ENCODE measurements around the gene TIMM17A. TPM values are rescaled to one million over a fixed set of nuclear protein-coding genes. Genes with fewer than 3 reads are reported as not detected.

TIMM17A gene
- total RNA-seq, 1 donor from 2014 or later = 50.4 TPM

DNA sequence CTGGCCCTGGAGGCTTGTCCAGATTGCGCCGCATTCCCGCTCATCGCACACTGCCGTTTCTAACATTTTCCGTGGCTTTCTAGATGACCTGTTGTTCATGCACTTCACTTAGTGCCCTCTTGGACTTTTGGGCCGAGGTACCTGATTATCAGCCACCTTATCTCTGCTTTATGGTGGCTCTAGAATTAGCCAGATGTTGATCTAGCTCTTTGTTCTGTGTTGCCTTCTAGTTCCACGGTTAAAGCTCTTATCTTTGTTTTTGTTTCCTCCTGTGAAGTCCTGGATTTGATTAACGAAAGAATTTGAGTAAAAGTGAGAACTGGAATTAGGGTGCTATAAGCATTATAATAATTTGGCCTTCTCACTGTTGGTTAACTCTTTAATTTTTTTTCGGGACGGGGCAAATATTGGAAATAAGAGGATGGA, 28.1 kb downstream of the TIMM17A start:
- no peaks in the 10 kb centered on the region for H3K27me3 Mint-ChIP-seq
- ChIA-PET CTCF (interaction anchor here (1.4 kb wide), 1 partner anchor 10 kb away, joined by 3 read pairs; no protein-coding TSS in a partner anchor), POLR2A (interaction anchor here (0.5 to 2.3 kb wide), 4 partner anchors 11 to 1044 kb away, joined by 3 to 16 read pairs (median 4); partner anchors contain the start of genes KLHL12 and TIMM17A)
- peak overlapping the region; percentile 90 for H3K4me3 Mint-ChIP-seq
- peaks cover 8% of the 10 kb centered on the region for H3K36me3 Mint-ChIP-seq (ENCODE audit: low read depth)
- no peaks in the 10 kb centered on the region for H3K9me3 Mint-ChIP-seq
- H3K4me1 Mint-ChIP-seq = peaks cover 19% of the 10 kb centered on the region
- peak overlapping the region; percentile 81 for H3K27ac Mint-ChIP-seq
- DNase-seq (no peak), ATAC-seq (ENCODE audit: low read depth) (no peak)
- TF ChIP-seq, protein P1, sequence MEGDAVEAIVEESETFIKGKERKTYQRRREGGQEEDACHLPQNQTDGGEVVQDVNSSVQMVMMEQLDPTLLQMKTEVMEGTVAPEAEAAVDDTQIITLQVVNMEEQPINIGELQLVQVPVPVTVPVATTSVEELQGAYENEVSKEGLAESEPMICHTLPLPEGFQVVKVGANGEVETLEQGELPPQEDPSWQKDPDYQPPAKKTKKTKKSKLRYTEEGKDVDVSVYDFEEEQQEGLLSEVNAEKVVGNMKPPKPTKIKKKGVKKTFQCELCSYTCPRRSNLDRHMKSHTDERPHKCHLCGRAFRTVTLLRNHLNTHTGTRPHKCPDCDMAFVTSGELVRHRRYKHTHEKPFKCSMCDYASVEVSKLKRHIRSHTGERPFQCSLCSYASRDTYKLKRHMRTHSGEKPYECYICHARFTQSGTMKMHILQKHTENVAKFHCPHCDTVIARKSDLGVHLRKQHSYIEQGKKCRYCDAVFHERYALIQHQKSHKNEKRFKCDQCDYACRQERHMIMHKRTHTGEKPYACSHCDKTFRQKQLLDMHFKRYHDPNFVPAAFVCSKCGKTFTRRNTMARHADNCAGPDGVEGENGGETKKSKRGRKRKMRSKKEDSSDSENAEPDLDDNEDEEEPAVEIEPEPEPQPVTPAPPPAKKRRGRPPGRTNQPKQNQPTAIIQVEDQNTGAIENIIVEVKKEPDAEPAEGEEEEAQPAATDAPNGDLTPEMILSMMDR (IDR thresholded peaks at IDR 0.05) = no peak
- intact Hi-C loops (cut with micrococcal nuclease) = loop anchor here (1.0 kb wide), 1 partner anchor 28 kb away; the partner anchor contains the start of gene TIMM17A

DNA sequence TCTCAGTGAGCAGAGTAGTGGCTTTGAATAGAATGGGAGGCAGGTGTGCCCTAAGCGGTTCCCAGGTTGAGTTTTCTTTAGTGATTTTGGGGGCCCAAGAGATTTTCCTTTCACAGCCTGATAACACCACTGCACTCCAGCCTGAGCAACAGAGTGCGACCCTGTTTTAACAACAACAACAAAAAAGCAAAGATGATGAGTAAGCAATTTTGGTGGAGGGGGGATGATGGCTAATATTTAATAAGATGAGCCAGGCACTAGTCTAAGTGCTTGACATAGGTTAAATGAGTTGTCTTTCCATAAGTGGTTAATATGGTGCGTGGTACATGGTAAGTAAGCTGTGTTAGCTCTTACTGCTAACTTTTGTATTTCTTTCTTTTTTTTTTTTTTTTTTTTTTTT, 29.1 kb downstream of the TIMM17A start:
- no peaks in the 10 kb centered on the region for H3K9me3 Mint-ChIP-seq
- TF ChIP-seq, protein P1 (IDR thresholded peaks at IDR 0.05) = no peak
- H3K36me3 Mint-ChIP-seq (ENCODE audit: low read depth) = peaks cover 16% of the 10 kb centered on the region
- intact Hi-C loops (cut with micrococcal nuclease) = no loop called here
- H3K4me3 Mint-ChIP-seq = no peak overlapping the region
- CTCF ChIA-PET = interaction anchor here (1.4 kb wide), 1 partner anchor 11 kb away, joined by 3 read pairs; no protein-coding TSS in a partner anchor
- no peak overlapping the region for H3K27ac Mint-ChIP-seq
- DNase-seq (no peak), ATAC-seq (ENCODE audit: low read depth) (no peak)
- POLR2A ChIA-PET = no interaction called here
- H3K27me3 Mint-ChIP-seq = no peaks in the 10 kb centered on the region
- H3K4me1 Mint-ChIP-seq = peaks cover 19% of the 10 kb centered on the region

DNA sequence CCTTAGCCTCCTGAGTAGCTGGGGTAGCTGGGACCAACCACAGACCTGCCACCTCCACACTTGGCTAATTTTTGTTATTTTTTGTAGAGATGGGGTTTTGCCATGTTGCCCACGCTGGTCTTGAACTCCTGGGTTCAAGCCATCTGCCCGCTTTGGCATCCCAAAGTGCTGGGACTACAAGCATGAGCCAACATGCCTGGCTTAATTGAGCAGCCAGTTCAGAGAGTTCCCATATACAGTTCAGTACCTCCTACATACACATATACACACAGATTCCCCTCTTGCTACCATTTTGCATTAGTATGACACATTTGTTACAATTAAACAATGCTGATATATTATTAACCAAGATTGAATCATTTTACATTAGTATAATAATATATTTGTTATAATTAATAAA, 30.1 kb downstream of the TIMM17A start:
- Mint-ChIP-seq H3K4me3 (no peak overlapping the region), H3K4me1 (peaks cover 19% of the 10 kb centered on the region), H3K9me3 (no peaks in the 10 kb centered on the region), H3K27ac (no peak overlapping the region), H3K36me3 (ENCODE audit: low read depth) (peaks cover 25% of the 10 kb centered on the region), H3K27me3 (no peaks in the 10 kb centered on the region)
- POLR2A ChIA-PET = no interaction called here
- intact Hi-C loops (cut with micrococcal nuclease) = no loop called here
- CTCF ChIA-PET = interaction anchor here (1.3 kb wide), 1 partner anchor 89 kb away, joined by 3 read pairs; no protein-coding TSS in a partner anchor
- ATAC-seq (ENCODE audit: low read depth) (no peak), DNase-seq (no peak)
- TF ChIP-seq, protein P1 (IDR thresholded peaks at IDR 0.05) = no peak

DNA sequence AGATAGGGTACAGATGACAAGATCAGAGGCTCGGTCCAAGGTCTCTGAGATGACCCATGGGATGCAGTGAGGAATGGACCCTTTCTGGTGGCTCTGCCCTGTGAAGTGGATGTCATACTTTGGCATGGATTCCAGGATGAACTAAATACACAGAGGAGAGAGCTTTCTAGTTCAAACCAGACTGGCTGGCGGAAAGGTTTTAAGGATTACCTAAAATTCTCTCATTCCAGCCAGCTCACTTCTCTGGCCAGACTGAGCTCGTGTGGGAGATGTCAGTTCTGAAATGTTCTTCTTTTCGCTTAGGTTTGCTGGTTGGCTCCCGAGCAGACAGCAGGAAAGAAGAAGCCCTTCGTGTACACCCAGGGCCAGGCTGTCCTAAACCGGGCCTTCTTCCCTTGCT, 33.3 kb downstream of the TIMM17A start:
- H3K36me3 Mint-ChIP-seq (ENCODE audit: low read depth) = peaks cover 45% of the 10 kb centered on the region
- CTCF ChIA-PET = interaction anchor here (0.7 to 1.2 kb wide), 3 partner anchors 11 to 111 kb away, joined by 3 read pairs; no protein-coding TSS in a partner anchor
- ATAC-seq (ENCODE audit: low read depth) = no peak

More for the DNA sequence above, 33.3 kb downstream of the TIMM17A start:
- H3K27ac Mint-ChIP-seq = no peak overlapping the region
- H3K27me3 Mint-ChIP-seq = no peaks in the 10 kb centered on the region
- TF ChIP-seq, protein P1 (IDR thresholded peaks at IDR 0.05) = no peak
- no peaks in the 10 kb centered on the region for H3K9me3 Mint-ChIP-seq
- intact Hi-C loops (cut with micrococcal nuclease) = no loop called here
- POLR2A ChIA-PET = interaction anchor here (0.6 to 1.4 kb wide), 2 partner anchors 11 to 44 kb away, joined by 3 to 7 read pairs; no protein-coding TSS in a partner anchor
- peaks cover 6% of the 10 kb centered on the region for H3K4me1 Mint-ChIP-seq
- DNase-seq = no peak
- no peak overlapping the region for H3K4me3 Mint-ChIP-seq

Measured in activated B cell treated with CpG ODN at 0.5 μM for 24 hours (primary cell).